Dendritic cell treated with granulocyte-macrophage colony-stimulating factor and Interleukin-4, amounts not matched to agents 40 ng/mL and 50 ng/mL, for 4 days (primary cell): ENCODE results near the gene PNMA6E.

Experiments used
- H3K27ac Mint-ChIP-seq: one replicate; pipeline ENCODE4 v1.8.0; 2022; ENCODE audit warnings: mild to moderate bottlenecking, mixed read lengths
- H3K27me3 Mint-ChIP-seq: one replicate; pipeline ENCODE4 v1.8.0; 2022; ENCODE audit warnings: mild to moderate bottlenecking, mixed read lengths
- H3K36me3 Mint-ChIP-seq: one replicate; pipeline ENCODE4 v1.8.0; 2022; ENCODE audit warnings: low read depth, mixed read lengths
- H3K4me1 Mint-ChIP-seq: one replicate; pipeline ENCODE4 v1.8.0; 2022; ENCODE audit warnings: low read depth, mixed read lengths
- H3K4me3 Mint-ChIP-seq: one replicate; pipeline ENCODE4 v1.8.0; 2022; ENCODE audit warnings: mild to moderate bottlenecking, moderate library complexity, mixed read lengths
- H3K9me3 Mint-ChIP-seq: one replicate; pipeline ENCODE4 v1.8.0; 2022; ENCODE audit warnings: mixed read lengths
- intact Hi-C: fragments of 100-400 bp; cut with micrococcal nuclease; formaldehyde crosslinking; loops from one replicate; pipeline ENCODE4 v1.15.0; 2022

The PNMA6E gene

DNA sequence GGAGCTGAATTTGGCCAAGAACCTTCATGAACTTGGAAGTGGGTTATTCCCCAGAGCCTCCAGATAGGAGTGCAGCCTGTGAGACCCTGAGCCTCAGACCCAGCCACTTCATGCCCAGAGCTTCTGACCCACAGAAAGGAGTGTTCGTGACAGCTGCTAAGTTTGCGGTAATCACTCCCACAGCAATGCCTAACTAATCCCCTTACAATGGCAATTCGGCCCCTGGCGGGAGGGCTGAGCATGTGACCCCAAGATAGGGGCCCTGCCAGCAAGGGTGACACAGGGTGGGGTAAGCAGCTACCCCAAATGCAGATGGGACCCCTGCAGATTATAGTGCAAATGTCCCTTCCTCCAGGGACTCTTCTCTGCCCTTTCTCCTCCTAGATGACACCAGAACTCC, 22.5 kb downstream of the PNMA6E start:
- Mint-ChIP-seq H3K36me3 (no peaks in the 10 kb centered on the region), H3K27ac (no peak overlapping the region), H3K4me1 (no peaks in the 10 kb centered on the region), H3K9me3 (no peaks in the 10 kb centered on the region), H3K4me3 (no peak overlapping the region), H3K27me3 (no peaks in the 10 kb centered on the region)
- intact Hi-C loops = no loop called here

- no peaks in the 10 kb centered on the region for H3K27me3 Mint-ChIP-seq
- H3K4me1 Mint-ChIP-seq = no peaks in the 10 kb centered on the region
- no peaks in the 10 kb centered on the region for H3K9me3 Mint-ChIP-seq
- no peaks in the 10 kb centered on the region for H3K36me3 Mint-ChIP-seq
- H3K27ac Mint-ChIP-seq = no peak overlapping the region
- H3K4me3 Mint-ChIP-seq = no peak overlapping the region
- intact Hi-C loops = no loop called here
These were observed 23.4 kb downstream of the PNMA6E start for GRCh38 chrX:153377727-153378126.

DNA sequence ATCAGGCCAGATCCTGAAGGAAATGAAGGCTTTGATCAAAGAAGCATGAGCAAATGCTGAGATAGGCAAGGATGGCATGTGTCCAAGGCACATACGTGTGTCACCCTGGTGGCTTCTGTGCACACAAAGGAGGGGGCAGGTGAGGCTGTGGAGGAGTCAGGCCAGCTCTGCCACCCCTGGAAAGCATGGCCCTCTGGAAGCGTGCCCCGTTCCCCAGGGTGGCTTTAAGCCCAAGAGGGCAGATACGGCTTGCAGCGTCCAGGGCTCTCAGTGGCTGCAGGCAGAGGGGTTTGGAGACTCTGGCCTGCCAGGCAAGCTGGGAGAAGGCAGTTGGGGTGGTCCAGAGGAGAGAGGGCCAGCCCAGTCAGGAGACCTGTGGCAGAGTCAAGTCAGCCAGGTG, 25.6 kb downstream of the PNMA6E start:
- H3K4me1 Mint-ChIP-seq = peaks cover 3% of the 10 kb centered on the region
- no peak overlapping the region for H3K4me3 Mint-ChIP-seq
- H3K9me3 Mint-ChIP-seq = no peaks in the 10 kb centered on the region
- H3K36me3 Mint-ChIP-seq = no peaks in the 10 kb centered on the region
- no peak overlapping the region for H3K27ac Mint-ChIP-seq
- H3K27me3 Mint-ChIP-seq = no peaks in the 10 kb centered on the region
- intact Hi-C loops = no loop called here

DNA sequence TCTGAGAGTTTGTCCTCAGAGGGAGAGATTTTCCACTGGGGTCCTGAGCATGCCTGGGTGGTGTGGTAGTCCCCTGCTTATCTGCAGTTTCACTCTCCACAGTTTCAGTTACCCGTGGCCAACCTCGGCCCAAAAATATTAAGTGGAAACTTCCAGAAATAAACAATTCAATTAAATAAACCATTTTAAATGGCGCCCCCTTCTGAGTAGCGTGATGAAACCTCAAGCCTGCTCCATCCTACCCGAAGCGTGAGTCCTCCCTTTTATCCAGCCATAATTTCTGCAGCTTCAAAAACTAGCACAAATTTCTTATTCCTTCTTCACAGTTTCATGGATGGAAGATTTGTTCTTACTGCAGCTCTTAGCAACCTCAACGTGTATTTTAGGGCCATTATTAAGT, 26.7 kb downstream of the PNMA6E start:
- Mint-ChIP-seq H3K4me1 (peaks cover 5% of the 10 kb centered on the region), H3K27ac (no peak overlapping the region), H3K36me3 (no peaks in the 10 kb centered on the region), H3K4me3 (no peak overlapping the region), H3K27me3 (no peaks in the 10 kb centered on the region), H3K9me3 (no peaks in the 10 kb centered on the region)
- intact Hi-C loops = no loop called here

- peaks cover 5% of the 10 kb centered on the region for H3K4me1 Mint-ChIP-seq
- H3K36me3 Mint-ChIP-seq = no peaks in the 10 kb centered on the region
- no peaks in the 10 kb centered on the region for H3K27me3 Mint-ChIP-seq
- H3K9me3 Mint-ChIP-seq = no peaks in the 10 kb centered on the region
- no peak overlapping the region for H3K4me3 Mint-ChIP-seq
- intact Hi-C loops = no loop called here
- H3K27ac Mint-ChIP-seq = no peak overlapping the region
These were observed 28.2 kb downstream of the PNMA6E start for GRCh38 chrX:153372949-153373348.

DNA sequence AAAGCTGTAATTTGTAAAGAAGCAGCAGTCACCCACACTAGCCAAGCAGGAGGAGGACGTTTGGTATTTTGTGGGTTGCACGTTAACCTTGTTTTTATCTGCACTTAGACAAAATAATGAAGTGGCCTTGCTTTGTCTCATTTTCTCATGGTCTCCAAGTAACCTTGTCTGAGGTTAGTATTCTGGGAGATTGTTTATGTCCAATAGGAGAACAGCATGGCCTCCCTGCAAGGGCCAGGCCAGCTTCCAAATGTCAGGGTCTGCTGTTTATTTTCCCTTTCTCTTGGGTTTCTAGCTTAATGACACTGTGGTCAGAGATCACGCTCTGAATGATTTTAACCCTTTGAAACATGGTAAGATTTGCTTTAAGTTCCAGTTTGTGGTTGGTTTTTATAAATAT, 29.9 kb downstream of the PNMA6E start:
- no peaks in the 10 kb centered on the region for H3K9me3 Mint-ChIP-seq
- peaks cover 5% of the 10 kb centered on the region for H3K4me1 Mint-ChIP-seq
- H3K27me3 Mint-ChIP-seq = no peaks in the 10 kb centered on the region
- H3K27ac Mint-ChIP-seq = no peak overlapping the region
- no peaks in the 10 kb centered on the region for H3K36me3 Mint-ChIP-seq
- intact Hi-C loops = no loop called here
- H3K4me3 Mint-ChIP-seq = no peak overlapping the region

- peaks cover 5% of the 10 kb centered on the region for H3K4me1 Mint-ChIP-seq
- H3K27ac Mint-ChIP-seq = no peak overlapping the region
- H3K4me3 Mint-ChIP-seq = no peak overlapping the region
- no peaks in the 10 kb centered on the region for H3K36me3 Mint-ChIP-seq
- no peaks in the 10 kb centered on the region for H3K27me3 Mint-ChIP-seq
- intact Hi-C loops = no loop called here
- H3K9me3 Mint-ChIP-seq = no peaks in the 10 kb centered on the region
These were observed 30.7 kb downstream of the PNMA6E start for GRCh38 chrX:153370293-153371055.

GRCh38 chrX:153366878-153367538, 34.1 kb downstream of the PNMA6E start:
- no peaks in the 10 kb centered on the region for H3K9me3 Mint-ChIP-seq
- no peaks in the 10 kb centered on the region for H3K36me3 Mint-ChIP-seq
- peaks cover 5% of the 10 kb centered on the region for H3K4me1 Mint-ChIP-seq
- peaks cover 6% of the 10 kb centered on the region for H3K27me3 Mint-ChIP-seq
- intact Hi-C loops = no loop called here
- no peak overlapping the region for H3K4me3 Mint-ChIP-seq
- H3K27ac Mint-ChIP-seq = no peak overlapping the region

- Mint-ChIP-seq H3K4me3 (no peak overlapping the region), H3K27me3 (peaks cover 6% of the 10 kb centered on the region), H3K27ac (no peak overlapping the region), H3K36me3 (no peaks in the 10 kb centered on the region), H3K4me1 (peaks cover 5% of the 10 kb centered on the region), H3K9me3 (no peaks in the 10 kb centered on the region)
- intact Hi-C loops = no loop called here
These were observed 35.0 kb downstream of the PNMA6E start for GRCh38 chrX:153366119-153366518.

GRCh38 chrX:153365670-153366069, 35.5 kb downstream of the PNMA6E start:
- intact Hi-C loops = no loop called here
- peaks cover 6% of the 10 kb centered on the region for H3K27me3 Mint-ChIP-seq
- H3K36me3 Mint-ChIP-seq = no peaks in the 10 kb centered on the region
- no peaks in the 10 kb centered on the region for H3K9me3 Mint-ChIP-seq
- H3K4me3 Mint-ChIP-seq = no peak overlapping the region
- peaks cover 3% of the 10 kb centered on the region for H3K4me1 Mint-ChIP-seq
- no peak overlapping the region for H3K27ac Mint-ChIP-seq

GRCh38 chrX:153361781-153362397, 39.3 kb downstream of the PNMA6E start:
- H3K27ac Mint-ChIP-seq = no peak overlapping the region
- peaks cover 12% of the 10 kb centered on the region for H3K9me3 Mint-ChIP-seq
- no peak overlapping the region for H3K4me3 Mint-ChIP-seq
- peaks cover 6% of the 10 kb centered on the region for H3K27me3 Mint-ChIP-seq
- intact Hi-C loops = no loop called here
- H3K36me3 Mint-ChIP-seq = no peaks in the 10 kb centered on the region
- no peaks in the 10 kb centered on the region for H3K4me1 Mint-ChIP-seq

GRCh38 chrX:153357877-153358276, 43.3 kb downstream of the PNMA6E start:
- Mint-ChIP-seq H3K27me3 (peaks cover 4% of the 10 kb centered on the region), H3K27ac (no peak overlapping the region), H3K4me1 (no peaks in the 10 kb centered on the region), H3K4me3 (no peak overlapping the region), H3K9me3 (peaks cover 12% of the 10 kb centered on the region), H3K36me3 (no peaks in the 10 kb centered on the region)
- intact Hi-C loops = no loop called here

DNA sequence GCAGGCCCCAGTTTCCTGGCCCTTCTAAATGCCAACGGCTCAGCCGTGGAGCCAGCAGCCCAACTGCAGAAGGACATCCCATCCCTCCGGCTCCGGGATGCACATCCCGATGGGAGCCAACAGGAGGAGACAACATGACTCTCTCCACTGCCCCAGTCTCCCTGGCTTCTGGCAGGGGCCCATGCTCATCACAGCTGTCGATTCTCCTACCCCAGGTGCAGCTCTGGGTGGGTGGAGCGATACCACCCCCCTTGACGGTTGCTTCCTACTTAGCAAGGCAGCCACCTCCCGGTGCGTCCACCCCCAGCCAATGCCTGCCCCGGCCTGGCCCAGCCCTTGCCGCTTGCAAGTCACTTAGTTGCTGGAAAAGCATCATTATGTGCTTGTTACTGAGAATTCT, 47.7 kb downstream of the PNMA6E start:
- Mint-ChIP-seq H3K9me3 (peaks cover 1% of the 10 kb centered on the region), H3K27ac (no peak overlapping the region), H3K36me3 (peaks cover 15% of the 10 kb centered on the region), H3K27me3 (no peaks in the 10 kb centered on the region), H3K4me3 (no peak overlapping the region), H3K4me1 (no peaks in the 10 kb centered on the region)
- intact Hi-C loops = no loop called here

DNA sequence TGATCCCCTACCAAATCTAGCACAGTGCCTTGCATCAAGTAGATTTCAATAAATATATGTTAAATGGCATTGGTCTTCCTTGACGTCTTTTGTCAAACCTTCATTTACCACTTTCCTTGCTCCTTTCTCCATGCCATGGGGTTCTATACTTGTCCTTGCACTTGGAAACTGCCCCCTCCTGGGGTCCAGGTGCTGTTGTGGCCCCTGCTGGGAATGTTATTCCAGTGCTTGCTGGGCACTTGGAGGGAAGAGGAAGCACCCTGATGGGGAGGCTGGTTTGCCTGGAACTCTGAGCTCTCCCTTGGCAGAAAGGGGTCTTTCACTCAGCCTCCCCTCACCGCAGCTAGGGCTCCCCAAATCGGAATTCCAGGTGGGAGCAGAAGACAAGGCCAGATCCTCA, 48.3 kb downstream of the PNMA6E start:
- Mint-ChIP-seq H3K4me3 (no peak overlapping the region), H3K9me3 (no peaks in the 10 kb centered on the region), H3K27ac (no peak overlapping the region), H3K27me3 (no peaks in the 10 kb centered on the region), H3K36me3 (peaks cover 20% of the 10 kb centered on the region), H3K4me1 (no peaks in the 10 kb centered on the region)
- intact Hi-C loops = no loop called here
